ENCODE data around the gene EPHA3. TPM values are rescaled to one million over a fixed set of nuclear protein-coding genes. Genes with fewer than 3 reads are reported as not detected.

The EPHA3 gene
- total RNA-seq, 1 donor from 2014 or later: 349 TPM

- DNase-seq: no peak
Measured at GRCh38 chr3:89363171-89363570, 255.8 kb downstream of the EPHA3 start.

DNA sequence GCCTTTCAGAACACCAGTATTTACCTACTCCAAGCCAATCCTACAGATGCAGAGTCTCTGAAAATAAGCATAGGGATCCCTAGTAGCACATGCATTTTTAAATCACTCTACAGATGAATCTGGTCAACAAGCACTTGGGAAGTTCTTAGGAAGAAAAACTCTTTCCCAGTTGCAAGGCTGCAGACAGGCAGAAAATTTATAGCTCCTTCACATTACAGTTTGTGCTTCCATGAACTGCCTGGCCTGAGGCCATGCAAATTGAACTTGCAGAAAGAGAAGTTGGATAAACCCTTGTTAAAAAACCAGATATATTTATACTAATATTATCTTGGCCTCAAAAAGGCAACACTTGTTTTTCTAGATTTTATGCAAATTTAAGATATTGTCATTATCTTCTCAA is 256.9 kb downstream of the EPHA3 start:
- DNase-seq: no peak

GRCh38 chr3:89367166-89367565 is 259.7 kb downstream of the EPHA3 start:
- no peak for DNase-seq

DNA sequence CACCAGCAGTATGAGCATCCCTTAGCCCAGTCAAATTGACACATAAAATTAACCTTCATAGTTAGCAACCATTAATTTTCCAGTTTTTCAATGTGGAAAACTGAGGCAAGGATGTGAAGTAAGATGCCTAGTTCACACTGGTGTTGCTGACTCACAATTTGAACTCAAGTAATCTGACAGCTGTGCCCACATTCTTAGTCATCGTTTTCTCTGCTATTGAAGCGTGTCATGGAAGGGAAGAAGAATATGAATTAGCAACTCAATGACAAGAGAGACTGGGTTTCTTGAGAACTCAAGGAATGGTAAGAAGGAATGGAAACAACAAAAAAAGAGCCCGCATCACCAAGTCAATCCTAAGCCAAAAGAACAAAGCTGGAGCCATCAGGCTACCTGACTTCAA is 261.4 kb downstream of the EPHA3 start:
- DNase-seq: no peak

- DNase-seq: no peak
Measured at GRCh38 chr3:89372456-89372855, 265.0 kb downstream of the EPHA3 start.

DNA sequence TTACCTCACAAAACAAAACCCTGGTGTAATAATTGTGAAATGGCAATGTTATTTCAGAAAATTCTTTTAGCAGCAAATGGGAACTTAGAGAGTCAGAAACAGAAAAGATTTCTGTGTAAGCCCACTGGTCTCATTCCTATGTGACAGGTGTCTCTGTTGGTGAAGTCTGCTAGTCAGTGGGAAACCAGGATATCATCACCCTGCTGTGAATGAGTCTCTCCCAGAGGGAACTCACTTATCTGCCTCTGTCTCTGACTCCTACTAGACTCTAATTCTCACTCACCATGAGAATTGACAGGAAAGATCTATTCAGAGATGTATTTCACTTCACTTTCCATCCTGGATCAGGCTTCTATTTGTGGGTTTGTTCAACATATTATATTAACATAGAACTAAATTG is 266.0 kb downstream of the EPHA3 start:
- no peak for DNase-seq

- no peak for DNase-seq
Measured at GRCh38 chr3:89375451-89375850, 268.0 kb downstream of the EPHA3 start.

DNA sequence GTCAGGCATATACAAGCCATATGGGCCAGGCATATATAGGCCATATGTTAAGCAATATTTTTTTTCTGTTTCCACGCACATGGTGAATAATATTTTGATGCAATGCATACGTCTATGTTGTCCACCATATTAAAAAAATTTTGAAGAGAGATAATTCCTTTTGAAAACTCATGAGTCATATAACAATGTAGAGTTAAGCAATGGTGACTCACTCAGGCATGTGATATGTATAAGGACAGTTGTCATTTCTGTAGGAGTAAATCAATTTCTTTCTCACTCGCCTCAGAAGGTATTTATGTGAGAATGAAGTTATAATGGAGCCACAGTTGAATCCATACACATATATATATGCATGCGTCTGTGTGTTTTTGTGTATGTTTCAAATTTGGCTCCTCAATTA is 272.6 kb downstream of the EPHA3 start:
- DNase-seq: no peak

DNA sequence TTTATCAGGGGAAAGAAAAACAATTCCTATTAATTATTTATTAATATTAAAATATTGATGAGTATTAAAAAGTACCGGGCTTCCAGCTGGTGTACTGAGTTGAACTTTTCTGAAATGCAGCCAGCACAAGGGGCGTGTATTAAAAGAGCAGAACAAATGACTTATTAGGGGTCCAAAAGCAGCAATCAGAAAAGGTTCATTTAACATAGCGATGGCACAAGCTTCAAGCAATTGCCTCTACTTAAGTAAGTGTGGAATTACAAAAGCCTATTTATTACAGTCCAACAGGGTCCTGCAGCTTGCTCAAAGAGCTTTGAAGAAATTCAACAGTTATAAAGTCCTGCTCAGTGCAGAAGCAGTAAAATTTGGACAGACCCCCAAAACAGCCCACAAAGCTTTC is 285.6 kb downstream of the EPHA3 start:
- no peak for DNase-seq

DNA sequence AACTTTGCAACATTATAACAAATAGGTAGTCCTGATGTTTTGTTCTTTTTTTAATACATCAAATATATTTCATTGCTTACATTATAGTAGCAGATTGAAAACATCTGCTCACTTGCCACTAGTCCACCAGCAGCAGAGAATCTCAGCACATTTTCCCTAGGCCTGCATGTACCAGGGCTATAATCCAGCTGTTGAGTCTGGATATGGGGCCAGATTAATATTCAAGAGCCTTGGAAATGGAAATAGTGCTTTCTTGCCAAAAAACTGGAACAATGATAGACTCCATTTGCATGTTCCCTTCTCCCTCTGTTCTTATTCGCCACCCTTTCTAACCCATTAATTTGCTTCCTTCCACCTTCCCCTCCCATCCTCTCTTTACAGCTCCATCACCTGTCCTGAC is 288.0 kb downstream of the EPHA3 start:
- DNase-seq: no peak

DNA sequence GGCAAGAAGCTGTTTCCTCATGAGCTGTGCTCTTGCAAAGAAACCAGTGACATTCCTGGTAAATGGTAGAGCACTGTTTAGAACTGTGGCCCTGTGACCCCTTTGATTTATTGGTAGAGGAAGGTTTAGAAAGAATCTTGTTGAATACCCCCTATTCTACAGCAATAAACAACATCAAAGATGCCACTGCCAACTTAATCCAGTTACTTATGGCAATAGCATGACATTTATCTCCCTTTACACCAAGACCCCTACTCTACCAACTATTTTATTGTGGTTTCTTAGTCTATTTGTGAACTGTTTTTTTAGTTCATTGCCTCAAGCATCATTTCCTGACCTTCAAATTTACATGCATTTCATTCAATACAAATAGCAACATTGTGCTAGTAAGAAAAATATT is 288.6 kb downstream of the EPHA3 start:
- DNase-seq: no peak

DNA sequence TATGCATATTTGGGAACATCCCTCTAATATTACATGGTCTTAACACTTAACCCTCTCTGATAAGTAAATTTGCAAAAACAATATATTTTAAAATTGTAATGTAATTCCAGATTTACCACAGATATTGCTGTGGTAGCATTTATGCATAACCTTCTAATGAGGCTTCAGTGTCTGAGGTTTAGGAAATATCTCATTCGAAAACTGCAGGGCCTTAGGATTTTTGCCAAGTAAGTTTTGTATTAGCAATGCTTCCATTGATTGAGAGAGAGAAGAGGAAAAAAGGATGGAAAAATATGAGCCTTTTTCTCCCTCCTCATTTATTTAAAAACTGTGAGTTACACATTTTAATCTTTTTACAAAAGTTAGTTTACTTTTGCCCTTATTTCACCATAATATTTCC is 294.6 kb downstream of the EPHA3 start:
- DNase-seq: no peak

DNA sequence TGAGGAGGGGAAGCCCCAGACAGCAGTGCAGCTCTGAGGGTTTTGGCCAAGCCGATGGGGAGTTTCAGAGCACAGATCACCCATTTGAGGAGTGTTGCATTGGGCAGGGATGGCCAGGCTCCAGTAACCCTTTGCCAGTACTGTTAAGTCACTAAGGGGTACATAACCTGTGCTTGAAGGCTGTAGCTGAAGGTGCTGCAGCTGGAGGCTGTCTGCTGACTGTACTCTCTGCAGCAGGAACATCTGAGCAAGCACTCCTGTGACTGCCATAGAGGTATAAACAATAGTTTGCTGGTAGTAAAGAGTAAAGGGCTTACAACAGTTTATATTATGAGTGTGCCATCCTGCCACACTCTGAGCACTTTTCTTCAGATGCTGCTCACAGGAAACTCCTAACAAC is 297.8 kb downstream of the EPHA3 start:
- DNase-seq: no peak

DNA sequence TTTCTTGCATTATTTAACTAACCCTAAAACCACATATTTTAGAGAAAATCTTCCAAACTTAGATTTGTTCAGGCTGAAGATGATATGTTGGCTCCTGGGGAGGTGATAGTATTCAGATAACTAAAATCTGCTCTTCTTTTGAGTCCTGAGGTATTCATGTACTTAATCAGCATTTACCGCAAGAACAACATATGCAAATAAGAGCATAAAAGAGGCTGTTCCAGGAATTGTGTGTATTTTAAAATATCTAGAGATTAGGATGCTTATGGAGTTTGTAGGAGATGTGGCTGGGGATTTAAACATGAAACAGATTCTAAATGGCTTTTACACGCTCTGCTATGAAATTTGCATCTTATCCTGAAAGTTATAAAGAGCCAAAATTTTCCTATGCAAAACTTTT is 298.2 kb downstream of the EPHA3 start:
- DNase-seq: no peak

DNA sequence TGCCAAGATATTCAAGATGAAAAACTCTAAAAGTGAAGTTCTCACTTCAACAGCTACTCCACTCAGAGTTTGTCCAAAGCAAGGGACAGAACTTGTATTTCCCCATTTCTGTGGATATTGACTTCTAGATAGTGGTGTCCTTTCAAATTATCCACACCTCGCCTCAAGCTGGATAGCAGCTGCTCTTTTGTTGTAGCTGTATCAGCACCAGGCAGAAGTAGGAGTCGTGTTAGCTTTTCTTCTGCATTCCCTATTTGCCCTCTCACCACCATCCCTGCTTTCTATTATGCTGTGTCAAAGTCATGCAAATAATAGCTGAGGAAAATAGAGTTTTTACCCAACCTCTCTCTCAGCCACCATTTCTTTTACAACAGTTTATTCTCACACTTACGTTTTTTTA is 303.8 kb downstream of the EPHA3 start:
- no peak for DNase-seq

DNA sequence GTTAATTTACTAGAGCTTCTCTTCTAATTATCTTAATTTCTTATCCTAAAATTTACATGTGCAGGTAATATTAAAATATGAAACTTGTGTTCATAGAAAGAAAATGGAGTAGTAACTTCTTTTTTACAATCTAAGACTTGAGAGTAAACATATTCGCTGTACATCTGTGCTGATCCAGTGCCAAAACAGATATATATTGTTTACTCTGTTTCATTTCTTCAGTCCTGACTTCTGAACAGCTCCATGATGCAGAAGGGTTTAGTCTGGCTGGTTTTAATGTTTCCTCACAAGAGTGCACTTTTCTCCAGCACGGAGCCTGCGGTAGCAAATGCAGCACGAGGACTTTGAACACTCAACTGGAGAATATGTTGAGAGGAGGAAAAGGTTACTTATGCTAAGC is 306.8 kb downstream of the EPHA3 start:
- DNase-seq: no peak

GRCh38 chr3:89419647-89420241 is 312.3 kb downstream of the EPHA3 start:
- no peak for DNase-seq

GRCh38 chr3:89426060-89426459 is 318.6 kb downstream of the EPHA3 start:
- DNase-seq: no peak

GRCh38 chr3:89434621-89435380 is 327.4 kb downstream of the EPHA3 start:
- no peak for DNase-seq

- no peak for DNase-seq
Measured at GRCh38 chr3:89436846-89437245, 329.4 kb downstream of the EPHA3 start.

DNA sequence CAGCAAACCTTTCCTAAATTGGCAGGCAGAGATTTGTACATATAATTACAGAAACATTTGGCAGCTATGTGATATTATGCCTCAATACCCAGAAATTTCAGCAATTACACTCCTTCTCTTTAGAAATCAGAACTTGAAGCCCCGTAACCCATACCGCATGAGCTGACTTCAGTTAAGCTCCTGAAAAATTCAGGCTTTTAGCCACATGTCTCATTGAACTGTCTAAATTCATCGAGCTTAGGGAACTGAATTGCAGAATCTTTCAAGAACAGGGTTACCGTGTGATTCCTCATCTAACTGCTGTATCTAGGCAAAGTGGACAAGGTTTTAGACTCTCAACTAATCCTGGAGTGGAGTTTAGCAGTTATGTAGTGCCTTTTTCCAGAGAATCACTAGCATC is 333.0 kb downstream of the EPHA3 start:
- DNase-seq: no peak

- DNase-seq: no peak
Measured at GRCh38 chr3:89441141-89441540, 333.7 kb downstream of the EPHA3 start.

DNA sequence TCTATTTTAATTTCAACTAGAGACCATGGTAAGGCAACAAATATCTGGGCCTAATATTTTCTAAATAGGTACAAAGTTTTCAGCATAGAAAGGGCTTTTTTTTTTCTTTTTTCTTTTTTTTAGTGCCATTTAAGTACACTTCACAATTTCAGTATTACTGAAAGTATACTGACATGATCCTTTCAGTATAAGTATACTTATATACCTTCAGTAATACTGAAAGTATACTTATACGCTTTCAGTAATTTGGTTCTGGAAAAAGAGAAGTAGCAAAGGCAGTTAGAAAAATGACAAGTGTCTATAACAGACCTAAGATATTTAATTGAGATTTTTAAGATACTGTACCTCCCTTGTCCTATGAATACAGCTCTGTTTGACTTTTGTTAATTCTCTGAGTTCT is 339.2 kb downstream of the EPHA3 start:
- no peak for DNase-seq

DNA sequence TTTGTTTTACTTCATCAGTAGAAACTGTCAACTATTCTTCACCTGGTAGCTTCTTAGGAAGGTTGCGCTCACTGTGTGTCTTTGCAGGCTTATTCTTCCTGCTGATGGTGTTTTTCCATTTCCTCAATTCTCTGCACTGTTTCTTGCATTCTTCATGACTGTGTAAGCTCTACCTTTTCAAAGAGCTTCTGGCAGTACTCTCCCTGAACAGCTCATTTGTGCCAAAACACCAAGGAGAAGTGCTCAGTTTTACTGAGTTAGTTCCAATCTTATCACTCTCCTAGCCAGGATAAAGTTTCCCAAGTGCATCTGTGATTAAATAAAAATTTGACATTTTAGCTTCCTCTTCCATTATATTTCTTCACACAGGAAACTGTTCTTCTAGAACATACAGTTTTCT is 339.8 kb downstream of the EPHA3 start:
- no peak for DNase-seq

DNA sequence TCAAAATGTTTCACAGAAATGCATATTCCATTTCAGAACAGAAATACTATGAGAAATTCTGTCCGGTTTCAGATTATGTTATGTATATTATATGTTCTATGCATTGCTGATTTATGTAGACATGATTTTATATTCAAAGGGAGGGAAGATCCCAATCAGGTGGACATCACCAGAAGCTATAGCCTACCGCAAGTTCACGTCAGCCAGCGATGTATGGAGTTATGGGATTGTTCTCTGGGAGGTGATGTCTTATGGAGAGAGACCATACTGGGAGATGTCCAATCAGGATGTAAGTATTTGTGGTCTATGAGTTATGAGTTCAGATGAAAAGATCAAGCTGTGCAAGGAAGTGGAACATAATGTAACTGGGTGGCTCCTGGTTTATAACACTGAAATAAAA is 341.7 kb downstream of the EPHA3 start:
- DNase-seq: no peak

Measured in occipital lobe (tissue), 2 donors.